Cerebellar cortex (tissue), 1 donor: ENCODE results near the gene MTF2.

Source experiments
- DNase-seq: peaks from one replicate; pipeline ENCODE4 v3.0.0-alpha.2; 2015; ENCODE audit warnings: low spot score

MTF2 gene

DNA sequence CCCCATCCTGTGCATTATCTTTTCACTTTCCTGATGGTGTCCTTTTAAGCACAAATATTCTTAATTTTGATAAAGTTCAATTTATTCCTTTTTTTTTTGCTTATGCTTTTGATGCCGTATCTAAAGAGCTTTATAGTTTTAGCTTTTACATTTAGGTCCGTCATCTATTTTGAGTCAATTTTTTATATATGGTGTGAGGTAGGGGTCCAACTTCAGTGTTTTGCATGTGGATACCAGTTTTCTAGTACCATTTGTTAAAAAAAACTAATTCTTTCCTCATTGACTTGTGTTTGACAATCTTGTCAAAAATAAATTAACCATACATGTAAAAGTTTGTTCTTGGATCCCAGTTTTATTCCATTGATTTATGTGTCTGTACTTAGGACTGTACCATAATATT lies 4.9 kb downstream of the MTF2 start:
- DNase-seq, result no peak

DNA sequence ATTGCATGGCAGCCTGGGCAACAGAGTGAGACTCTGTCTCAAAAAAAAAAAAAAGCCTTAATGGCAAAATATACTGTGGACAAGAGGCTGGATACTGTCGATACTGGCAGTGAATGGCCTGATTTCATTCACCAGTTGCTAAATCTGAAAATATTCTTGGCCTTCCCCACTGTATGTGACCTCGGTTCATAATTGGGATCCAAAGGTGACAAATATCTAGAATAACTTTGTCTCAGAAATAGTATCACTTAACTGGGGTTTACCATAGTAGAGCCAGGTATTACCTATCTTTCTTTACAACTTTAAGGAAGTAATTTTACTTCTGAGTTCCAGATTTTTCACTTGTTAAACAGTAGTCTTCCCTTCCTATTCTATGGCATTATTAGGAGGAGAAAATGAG lies 8.4 kb downstream of the MTF2 start:
- DNase-seq, result no peak

DNA sequence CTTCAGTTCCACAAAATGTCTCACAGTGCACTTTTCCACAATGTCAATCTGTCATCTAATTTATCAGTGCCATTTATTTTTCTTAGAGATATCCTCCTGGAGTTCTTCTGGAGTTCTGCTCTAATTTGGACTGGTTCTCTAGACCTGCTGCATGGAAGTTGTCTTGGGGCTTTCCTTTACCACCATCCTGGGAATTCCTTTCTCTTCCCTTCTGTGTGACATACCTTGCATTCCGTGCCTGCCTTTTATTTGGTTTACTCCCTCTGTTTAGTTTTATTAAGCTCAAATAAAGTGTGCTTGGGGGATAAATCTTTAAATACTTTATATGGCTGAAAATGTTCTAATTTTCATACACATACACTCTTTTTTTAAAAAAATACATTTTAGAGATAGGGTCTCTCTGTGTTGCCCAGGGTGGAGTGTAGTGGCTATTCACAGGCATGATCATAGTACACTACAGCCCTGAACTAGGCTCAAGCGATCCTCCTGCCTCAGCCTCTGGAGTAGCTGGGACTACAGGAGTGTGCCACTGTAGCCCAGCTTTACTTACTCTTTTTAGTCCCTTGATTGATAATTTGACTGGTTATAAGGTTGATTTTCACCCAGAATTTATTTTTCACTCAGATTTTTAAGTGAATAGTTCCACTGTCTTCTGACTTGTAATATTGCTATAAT lies 14.4 kb downstream of the MTF2 start:
- no peak for DNase-seq

GRCh38 chr1:93095804-93096585 lies 16.9 kb downstream of the MTF2 start:
- no peak for DNase-seq

DNA sequence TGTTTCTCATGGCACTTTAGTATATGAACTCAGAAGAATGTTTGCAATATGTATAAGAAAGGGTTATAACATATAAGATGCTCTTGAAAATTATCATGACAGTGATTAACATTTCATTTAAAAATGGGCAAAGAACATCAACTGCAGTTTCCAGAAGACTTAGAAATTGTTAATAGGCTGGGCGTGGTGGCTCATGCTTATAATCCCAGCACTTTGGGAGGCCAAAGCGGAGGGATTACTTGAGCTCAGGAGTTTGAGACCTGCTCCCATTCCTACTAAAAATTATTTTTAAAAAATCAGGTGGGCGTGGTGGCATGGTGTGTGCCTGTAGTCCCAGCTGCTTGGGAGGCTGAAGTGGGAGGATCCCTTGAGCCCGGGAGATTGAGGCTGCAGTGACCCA lies 23.1 kb downstream of the MTF2 start:
- DNase-seq, result no peak

DNA sequence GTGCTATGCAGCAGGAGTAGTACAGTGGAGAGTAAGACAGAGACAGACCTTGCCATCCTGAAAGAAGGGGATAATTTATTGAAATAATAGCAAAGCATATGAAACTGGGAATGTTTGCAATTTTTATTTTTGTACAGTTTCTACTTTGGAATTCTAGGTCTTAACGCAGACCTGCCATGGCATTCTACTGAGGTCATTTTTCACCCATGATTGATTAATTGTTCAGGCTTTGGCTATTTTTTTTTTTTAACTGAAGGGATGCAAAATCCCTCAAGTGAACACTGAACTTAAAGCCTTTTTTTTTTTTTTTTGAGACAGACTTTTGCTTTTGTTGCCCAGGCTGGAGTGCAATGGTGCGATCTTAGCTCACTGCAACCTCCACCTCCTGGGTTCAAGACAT lies 27.1 kb downstream of the MTF2 start:
- DNase-seq, result no peak

DNA sequence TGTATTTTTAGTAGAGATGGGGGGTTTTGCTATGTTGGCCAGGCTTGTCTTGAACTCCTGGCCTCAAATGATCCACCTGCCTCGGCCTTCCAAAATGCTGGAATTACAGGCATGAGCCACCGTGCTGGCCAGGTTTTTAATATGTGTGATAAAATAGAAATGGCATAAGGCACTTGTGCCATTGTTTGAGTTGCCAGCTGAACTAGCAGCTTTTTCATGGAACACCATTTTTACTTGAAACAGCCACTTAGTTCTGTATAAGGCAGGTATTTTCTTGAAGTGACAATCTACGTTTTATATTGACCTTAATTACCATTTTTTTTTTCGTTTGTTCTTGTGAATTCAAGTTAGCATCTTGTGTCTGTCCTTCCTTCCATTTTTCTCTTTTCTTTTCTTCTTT lies 28.3 kb downstream of the MTF2 start:
- DNase-seq, result no peak

DNA sequence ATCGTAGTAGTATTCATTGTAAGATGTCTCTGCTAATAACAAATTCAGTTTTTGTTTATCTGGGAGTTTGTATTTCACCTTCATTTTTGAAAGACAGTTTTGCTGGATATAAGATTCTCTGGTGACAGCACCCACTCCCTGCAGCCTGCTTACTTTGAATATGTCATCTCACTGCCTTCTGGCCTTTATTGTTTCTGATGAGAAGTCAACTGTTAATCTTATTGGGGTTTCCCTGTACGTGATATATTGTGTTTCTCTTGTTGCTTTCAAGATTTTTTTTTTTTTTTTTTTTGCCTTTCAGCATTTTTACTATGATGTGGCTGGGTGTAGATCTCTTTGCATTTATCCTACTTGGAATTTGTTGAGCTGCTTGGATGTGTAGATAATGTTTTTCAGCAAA lies 29.3 kb downstream of the MTF2 start:
- no peak for DNase-seq

DNA sequence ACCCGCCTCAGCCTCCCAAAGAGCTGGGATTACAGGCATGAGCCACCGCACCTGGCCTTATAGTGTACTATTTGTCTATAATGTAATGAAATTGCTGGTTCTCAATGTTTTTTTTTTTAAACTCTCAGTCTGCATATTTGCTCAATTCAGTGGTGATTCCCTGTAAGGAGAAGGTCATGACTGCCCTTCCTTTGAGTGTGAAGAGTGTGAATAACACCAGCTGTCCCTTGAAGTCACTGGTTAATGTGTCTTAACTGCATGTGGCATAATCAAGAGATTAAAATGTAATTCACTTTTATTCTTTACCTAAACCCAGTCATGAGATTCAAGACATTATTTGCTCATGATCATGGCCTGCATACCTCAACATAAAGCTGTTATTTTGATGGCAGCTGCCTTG lies 30.5 kb downstream of the MTF2 start:
- no peak for DNase-seq

DNA sequence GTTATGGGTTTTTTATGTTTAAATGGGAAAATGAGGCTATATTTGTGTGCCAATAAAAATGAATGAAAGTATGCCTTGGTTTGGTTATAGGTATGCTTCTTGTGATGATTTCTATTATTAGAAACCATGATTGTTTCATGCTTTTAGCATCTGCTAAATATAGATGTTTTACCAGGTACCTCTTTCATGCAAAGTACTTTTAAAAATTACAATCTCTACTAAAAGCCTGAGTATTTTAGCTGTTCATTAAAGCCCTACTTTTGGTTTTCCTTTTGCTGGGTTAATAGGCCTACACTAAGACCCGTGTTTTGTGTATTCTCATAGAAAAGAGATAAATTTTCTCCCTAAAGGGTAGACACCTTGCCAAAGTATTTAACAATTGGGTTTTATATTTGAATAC lies 32.0 kb downstream of the MTF2 start:
- no peak for DNase-seq

DNA sequence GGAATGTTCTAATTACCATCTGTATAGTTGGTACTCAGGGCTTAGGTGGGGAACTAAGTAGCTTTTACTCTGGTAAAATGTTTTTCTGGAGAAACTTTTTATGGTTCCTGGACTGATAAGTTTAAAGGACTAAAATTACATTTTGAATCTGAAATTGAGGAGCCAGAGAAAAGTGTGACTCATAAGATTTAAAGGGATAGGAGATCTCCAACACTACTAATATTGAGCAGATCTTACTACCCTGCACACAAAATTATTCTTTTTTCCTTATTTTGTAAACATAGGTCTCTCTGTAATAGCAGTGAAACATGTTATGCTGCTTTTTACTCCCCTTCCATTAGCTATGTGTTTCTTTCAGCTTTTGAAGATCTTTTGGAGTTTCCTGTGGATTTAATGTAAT lies 32.5 kb downstream of the MTF2 start:
- DNase-seq, result no peak

DNA sequence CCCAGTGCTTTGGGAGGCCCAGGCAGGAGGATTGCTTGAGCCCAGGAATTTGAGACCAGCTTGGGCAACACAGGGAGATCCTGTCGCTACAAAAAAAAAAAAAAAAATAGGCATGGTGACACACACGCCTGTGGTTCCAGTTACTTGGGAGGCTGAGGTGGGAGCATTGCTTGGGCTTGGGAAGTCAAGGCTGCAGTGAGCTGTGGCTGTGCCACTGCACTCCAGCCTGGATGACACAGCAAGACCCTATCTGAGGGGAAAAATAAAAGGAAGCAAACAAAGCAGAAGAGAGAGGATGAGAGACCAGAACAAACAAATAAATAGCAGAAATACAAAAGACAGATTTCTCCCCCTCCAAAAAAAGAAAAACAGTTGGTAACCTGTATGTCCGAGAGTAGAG lies 34.0 kb downstream of the MTF2 start:
- no peak for DNase-seq

- DNase-seq, result no peak
Observed at GRCh38 chr1:93114391-93114790, 35.3 kb downstream of the MTF2 start.

GRCh38 chr1:93120614-93121013 lies 41.5 kb downstream of the MTF2 start:
- no peak for DNase-seq

- DNase-seq, result no peak
Observed at GRCh38 chr1:93123201-93123783, 44.2 kb downstream of the MTF2 start.

DNA sequence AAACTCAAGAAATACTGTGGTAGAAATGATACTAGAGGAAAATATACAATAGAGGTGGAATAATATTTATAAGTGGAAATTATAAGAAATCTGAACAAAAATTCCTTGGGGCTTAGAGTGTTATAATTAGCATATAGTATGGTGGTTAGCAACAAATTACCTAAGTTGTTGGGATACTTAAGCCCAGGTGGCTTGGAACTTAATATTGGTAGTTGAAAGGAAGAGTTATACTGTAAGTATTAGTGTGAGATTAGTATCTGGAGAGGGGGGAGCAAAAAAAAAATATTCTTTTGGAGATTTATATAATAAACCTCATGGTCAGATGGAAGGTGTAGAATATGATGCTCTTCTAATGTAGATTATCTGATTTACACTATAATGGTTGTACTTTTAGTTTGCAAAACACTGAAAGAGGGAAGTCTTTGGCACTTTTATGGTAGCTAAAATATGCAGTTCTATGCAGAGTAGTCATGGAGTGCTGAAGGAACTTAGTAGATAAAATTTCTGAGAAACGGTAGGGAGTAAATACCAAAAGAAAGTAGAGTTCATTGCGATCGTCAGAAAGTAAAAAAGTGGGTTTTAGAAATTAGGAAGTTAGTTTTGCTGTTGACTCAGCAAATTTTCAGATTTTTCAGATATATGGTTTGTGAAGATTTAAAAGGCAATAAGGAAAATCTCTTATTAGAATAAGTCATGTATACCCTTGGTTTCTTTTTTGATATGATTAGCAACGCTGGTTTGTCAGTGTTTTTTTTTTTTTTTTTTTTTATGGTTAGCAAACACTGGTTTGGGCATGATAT lies 45.7 kb downstream of the MTF2 start:
- no peak for DNase-seq

DNA sequence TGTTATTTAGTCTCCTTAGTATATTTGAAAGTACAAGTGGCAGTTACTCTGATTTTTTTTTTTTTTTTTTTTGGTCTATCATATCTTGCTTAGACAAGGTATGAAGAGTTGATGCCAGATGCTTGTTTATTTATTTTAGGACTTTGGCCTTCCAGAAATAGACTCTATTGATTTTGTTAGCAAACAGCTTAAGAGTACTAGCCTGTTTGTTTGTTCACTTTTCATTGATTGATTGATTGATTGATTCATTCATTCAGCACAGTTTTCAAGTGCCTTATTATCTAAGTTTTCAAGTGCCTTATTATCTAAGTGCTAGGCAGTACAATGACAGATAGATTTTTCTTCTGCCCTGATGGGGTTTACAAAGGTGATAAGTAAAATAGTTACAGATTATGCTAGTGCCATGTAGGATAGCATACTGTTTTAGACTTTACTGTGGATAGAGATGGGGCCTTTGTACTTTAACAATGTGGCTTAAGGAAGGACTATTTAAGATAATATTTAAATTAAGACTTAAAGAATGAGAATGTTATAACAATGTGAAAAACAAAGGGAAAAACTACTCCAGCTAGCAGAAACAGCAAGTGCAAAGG lies 50.5 kb downstream of the MTF2 start:
- DNase-seq, result no peak

- DNase-seq, result no peak
Observed at GRCh38 chr1:93132638-93133037, 53.6 kb downstream of the MTF2 start.

GRCh38 chr1:93136445-93136844 lies 57.4 kb downstream of the MTF2 start:
- DNase-seq, result no peak

DNA sequence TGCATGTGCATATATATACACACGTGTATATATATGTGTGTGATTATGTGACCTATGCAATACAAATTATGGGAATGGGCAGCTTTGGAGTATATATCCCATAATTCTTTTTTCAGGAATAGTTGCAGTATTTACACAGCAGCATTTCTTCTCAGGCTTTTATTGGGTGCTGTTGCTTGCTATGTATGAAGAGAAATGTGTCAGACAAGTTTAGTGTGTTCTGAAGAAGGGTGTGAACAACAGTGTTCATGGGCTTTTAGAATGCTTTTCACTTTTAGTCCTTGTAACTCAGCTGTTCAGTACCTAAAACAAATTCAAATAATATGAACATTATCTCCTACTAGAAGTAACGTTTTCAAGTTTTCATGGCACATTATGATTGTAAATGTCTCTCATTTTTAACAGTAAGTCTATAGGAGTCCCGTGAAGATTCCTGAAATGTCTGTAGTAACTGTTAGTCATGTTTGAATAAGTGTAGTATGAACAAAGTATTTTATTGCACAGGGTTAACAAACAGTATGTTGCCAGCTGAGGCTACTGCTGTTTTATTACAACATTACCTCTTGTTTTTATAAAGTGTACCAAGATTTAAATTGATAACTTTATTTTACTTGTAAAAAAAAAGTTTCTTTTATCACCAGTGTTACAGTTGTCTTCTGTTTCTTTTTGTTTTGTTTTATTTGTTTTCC lies 58.7 kb downstream of the MTF2 start:
- no peak for DNase-seq

DNA sequence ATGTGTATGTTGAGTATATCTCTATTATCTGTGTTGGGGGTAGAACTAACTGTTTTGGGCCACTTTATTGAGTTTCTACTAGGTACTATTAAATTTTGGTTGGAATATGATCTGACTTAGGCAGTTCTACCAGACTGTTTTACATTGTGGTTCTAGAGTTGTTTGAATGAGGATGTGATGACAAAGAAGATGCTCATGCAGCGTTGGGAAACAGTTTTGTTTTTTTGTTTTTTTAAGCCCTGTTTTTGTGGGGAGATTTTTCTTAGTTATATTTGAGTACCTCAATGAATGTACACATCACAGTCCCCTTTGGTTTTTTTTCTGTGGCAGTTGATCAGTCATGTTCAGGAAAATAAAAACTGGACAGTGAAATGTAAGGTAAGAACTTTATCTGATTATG lies 61.0 kb downstream of the MTF2 start:
- no peak for DNase-seq

- DNase-seq, result no peak
Observed at GRCh38 chr1:93142161-93142560, 63.1 kb downstream of the MTF2 start.
